ENCODE measurements around the gene LCN1.

LCN1 gene

DNA sequence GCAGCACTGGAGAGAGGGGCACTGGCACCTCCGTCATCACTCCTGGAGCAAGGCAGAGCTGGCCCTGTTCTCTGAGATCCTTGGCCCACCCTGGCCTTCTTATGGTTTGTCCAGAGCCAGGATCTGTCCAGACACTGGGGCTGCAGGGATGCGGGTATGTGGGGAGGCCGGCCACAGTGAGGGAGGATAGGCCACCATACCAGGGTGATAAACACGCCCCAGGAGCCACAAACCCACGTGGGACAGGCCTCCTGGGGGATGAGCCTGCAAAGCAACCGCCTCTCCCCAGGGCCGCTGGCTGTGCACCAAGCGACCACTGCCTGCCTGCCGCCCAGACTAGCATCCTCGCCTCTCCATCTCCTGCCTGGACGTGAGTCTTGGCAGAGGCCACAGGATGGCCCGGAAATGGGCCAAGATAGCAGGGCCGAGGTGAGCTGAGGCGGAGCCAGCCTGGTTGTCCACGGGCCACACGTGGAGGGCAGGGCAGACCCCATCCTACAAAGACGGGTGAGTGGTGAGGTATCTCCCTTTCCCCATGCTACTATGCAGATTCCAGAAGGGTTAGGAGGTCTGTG lies 29.2 kb downstream of the LCN1 start:
- no peak overlapping the region for H3K4me3 ChIP-seq (ENCODE audit: low read depth, low read length)
- no peak overlapping the region for H3K27ac ChIP-seq
- DNase-seq = no peak
- no peaks in the 10 kb centered on the region for H3K27me3 ChIP-seq (replicated peaks)
- H3K36me3 ChIP-seq (replicated peaks) = no peaks in the 10 kb centered on the region
- in situ Hi-C loops (cut with HindIII; ENCODE audit: low pct_ligation_motif_present, low sequenced_read_pairs) = no loop called here
- TF ChIP-seq, protein P1, sequence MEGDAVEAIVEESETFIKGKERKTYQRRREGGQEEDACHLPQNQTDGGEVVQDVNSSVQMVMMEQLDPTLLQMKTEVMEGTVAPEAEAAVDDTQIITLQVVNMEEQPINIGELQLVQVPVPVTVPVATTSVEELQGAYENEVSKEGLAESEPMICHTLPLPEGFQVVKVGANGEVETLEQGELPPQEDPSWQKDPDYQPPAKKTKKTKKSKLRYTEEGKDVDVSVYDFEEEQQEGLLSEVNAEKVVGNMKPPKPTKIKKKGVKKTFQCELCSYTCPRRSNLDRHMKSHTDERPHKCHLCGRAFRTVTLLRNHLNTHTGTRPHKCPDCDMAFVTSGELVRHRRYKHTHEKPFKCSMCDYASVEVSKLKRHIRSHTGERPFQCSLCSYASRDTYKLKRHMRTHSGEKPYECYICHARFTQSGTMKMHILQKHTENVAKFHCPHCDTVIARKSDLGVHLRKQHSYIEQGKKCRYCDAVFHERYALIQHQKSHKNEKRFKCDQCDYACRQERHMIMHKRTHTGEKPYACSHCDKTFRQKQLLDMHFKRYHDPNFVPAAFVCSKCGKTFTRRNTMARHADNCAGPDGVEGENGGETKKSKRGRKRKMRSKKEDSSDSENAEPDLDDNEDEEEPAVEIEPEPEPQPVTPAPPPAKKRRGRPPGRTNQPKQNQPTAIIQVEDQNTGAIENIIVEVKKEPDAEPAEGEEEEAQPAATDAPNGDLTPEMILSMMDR (IDR thresholded peaks at IDR 0.05; ENCODE audit: low read depth, low read length, missing control alignments) = no peak

DNA sequence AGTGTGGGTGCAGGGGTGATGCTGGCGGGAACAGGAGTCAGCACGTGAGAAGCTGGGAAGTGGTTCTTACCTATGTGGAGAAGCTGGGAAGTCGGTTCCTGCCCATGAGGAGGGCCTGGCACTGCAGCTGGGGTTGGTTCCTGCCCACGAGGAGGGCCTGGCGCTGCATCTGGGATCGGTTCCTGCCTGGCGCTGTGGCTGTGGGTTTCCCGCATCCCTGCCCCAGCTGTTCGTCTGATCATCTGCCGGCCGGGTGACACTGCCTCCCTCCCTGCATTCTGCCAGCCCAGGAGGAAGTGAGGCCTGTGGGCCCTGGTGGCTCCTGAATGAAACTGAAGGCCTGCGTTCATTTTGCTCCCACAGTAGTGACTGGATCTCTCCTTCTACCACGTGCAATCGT lies 29.8 kb downstream of the LCN1 start:
- in situ Hi-C loops (cut with HindIII; ENCODE audit: low pct_ligation_motif_present, low sequenced_read_pairs) = no loop called here
- Histone ChIP-seq H3K4me3 (ENCODE audit: low read depth, low read length) (no peak overlapping the region), H3K36me3 (replicated peaks) (no peaks in the 10 kb centered on the region), H3K27ac (no peak overlapping the region), H3K27me3 (replicated peaks) (no peaks in the 10 kb centered on the region)
- DNase-seq = no peak
- TF ChIP-seq, protein P1 (IDR thresholded peaks at IDR 0.05; ENCODE audit: low read depth, low read length, missing control alignments) = no peak

DNA sequence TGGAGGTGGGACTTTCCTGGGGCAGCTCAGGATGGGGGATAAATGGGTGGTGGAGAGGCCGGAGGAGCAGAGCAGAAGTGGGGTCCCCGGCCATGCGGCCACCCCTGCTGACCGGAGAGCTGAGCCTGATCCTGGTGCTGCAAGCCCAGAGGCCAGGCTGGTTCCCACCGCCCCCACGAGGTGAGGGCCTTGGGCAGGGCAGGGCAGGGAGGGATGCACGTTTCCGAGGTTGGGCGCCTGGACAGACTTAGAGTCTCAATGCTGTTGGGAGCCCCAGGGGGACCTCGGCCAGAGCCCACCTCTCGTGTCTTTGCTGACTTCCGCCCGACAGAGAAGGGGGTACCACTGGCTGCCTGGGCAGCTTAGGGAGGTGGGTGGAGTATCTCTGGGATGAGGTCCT lies 30.2 kb downstream of the LCN1 start:
- no peaks in the 10 kb centered on the region for H3K27me3 ChIP-seq (replicated peaks)
- DNase-seq = no peak
- no peaks in the 10 kb centered on the region for H3K36me3 ChIP-seq (replicated peaks)
- no peak overlapping the region for H3K27ac ChIP-seq
- H3K4me3 ChIP-seq (ENCODE audit: low read depth, low read length) = no peak overlapping the region
- TF ChIP-seq, protein P1 (IDR thresholded peaks at IDR 0.05; ENCODE audit: low read depth, low read length, missing control alignments) = no peak
- in situ Hi-C loops (cut with HindIII; ENCODE audit: low pct_ligation_motif_present, low sequenced_read_pairs) = no loop called here

DNA sequence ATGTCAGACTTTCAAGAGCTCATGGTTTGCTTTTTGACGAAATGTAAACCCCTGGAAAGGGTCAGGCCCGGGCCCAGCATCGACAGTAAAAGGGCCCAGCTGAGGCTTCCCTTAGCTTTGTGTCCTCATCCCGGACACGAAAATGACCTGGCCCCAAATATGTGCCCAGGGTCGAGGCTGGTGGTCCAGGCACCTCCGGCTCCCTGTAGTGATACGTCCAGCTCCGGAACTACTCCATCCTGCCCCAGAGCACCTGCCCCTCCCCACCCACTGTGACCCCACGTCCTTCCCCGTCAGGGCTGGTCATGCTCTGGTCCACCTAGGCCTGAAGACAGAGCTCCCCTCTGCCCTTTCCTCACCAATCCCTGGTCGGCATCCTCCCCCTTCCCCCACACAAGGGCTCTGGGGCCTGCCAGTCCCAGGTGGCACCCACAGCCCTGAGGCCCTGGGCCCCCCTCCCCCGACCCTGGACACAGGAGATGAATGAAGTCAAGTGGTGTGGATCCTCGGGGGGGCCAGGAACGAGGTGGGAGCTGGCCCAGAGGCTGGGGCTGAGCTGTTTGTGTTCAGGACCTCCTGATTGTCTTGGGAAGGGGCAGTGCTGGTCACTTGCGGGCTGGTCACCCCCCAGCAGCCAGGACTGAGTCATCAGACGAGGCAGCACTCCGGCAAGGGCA lies 30.9 kb downstream of the LCN1 start:
- DNase-seq = no peak
- in situ Hi-C loops (cut with HindIII; ENCODE audit: low pct_ligation_motif_present, low sequenced_read_pairs) = no loop called here
- TF ChIP-seq, protein P1 (IDR thresholded peaks at IDR 0.05; ENCODE audit: low read depth, low read length, missing control alignments) = no peak
- Histone ChIP-seq H3K4me3 (ENCODE audit: low read depth, low read length) (no peak overlapping the region), H3K27me3 (replicated peaks) (no peaks in the 10 kb centered on the region), H3K27ac (no peak overlapping the region), H3K36me3 (replicated peaks) (no peaks in the 10 kb centered on the region)

DNA sequence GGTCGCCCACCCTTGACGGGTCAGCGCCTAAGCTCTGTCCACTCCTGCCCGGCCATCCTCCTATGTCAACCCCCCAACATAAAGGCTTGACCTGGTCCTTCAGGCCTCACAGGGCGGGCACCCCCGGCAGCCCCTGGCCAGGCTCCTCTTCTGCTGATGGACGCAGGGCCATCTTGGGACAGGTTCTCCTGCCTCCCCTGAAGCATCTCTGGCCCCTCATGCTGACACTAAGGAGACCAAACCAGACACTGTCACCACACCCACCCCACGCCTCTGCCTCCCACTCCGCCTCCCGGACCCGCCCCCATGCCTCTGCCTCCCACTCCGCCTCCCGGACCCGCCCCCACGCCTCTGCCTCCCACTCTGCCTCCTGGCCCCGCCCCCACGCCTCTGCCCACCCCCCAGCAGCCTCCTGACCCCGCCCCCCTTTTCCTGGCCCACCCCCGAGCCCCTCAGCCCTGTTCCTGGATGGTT lies 31.5 kb downstream of the LCN1 start:
- DNase-seq = no peak
- Histone ChIP-seq H3K36me3 (replicated peaks) (no peaks in the 10 kb centered on the region), H3K4me3 (ENCODE audit: low read depth, low read length) (no peak overlapping the region), H3K27ac (no peak overlapping the region), H3K27me3 (replicated peaks) (no peaks in the 10 kb centered on the region)
- in situ Hi-C loops (cut with HindIII; ENCODE audit: low pct_ligation_motif_present, low sequenced_read_pairs) = no loop called here
- TF ChIP-seq, protein P1 (IDR thresholded peaks at IDR 0.05; ENCODE audit: low read depth, low read length, missing control alignments) = no peak

Measured in brain microvascular endothelial cell (primary cell).